SIG-M5 treated with dmso at 0.1 percent for 504 hours (cell line): ENCODE results near the gene UXS1.

Experiments
- DNase-seq: peaks from one replicate; lab custom pipeline; 2025; ENCODE audit not compliant: unreplicated experiment; lab: John Stamatoyannopoulos, UW

The UXS1 gene

GRCh38 chr2:106189764-106190468 lies 4.2 kb downstream of the UXS1 start:
- peak; percentile 37 for DNase-seq

GRCh38 chr2:106189325-106189724 lies 4.8 kb downstream of the UXS1 start:
- DNase-seq = peak; percentile 84

- DNase-seq = peak; percentile 11
Measured at GRCh38 chr2:106187273-106187891, 6.7 kb downstream of the UXS1 start.

- DNase-seq = no peak
Measured at GRCh38 chr2:106185475-106186184, 8.5 kb downstream of the UXS1 start.

GRCh38 chr2:106184857-106185256 lies 9.2 kb downstream of the UXS1 start:
- no peak for DNase-seq

- no peak for DNase-seq
Measured at GRCh38 chr2:106184394-106184793, 9.7 kb downstream of the UXS1 start.

GRCh38 chr2:106183101-106183696 lies 10.9 kb downstream of the UXS1 start:
- no peak for DNase-seq

- no peak for DNase-seq
Measured at GRCh38 chr2:106181064-106181463, 13.0 kb downstream of the UXS1 start.

GRCh38 chr2:106180602-106181001 lies 13.5 kb downstream of the UXS1 start:
- DNase-seq = no peak

GRCh38 chr2:106178716-106179115 lies 15.4 kb downstream of the UXS1 start:
- DNase-seq = no peak

GRCh38 chr2:106177581-106177980 lies 16.5 kb downstream of the UXS1 start:
- no peak for DNase-seq

GRCh38 chr2:106176446-106177099 lies 17.5 kb downstream of the UXS1 start:
- no peak for DNase-seq

- DNase-seq = no peak
Measured at GRCh38 chr2:106175086-106175850, 18.8 kb downstream of the UXS1 start.

GRCh38 chr2:106174056-106174455 lies 20.0 kb downstream of the UXS1 start:
- no peak for DNase-seq

- no peak for DNase-seq
Measured at GRCh38 chr2:106172649-106173048, 21.5 kb downstream of the UXS1 start.

- DNase-seq = no peak
Measured at GRCh38 chr2:106168657-106169056, 25.4 kb downstream of the UXS1 start.

GRCh38 chr2:106167067-106167466 lies 27.0 kb downstream of the UXS1 start:
- no peak for DNase-seq

GRCh38 chr2:106165561-106165960 lies 28.5 kb downstream of the UXS1 start:
- DNase-seq = no peak

GRCh38 chr2:106165029-106165428 lies 29.1 kb downstream of the UXS1 start:
- no peak for DNase-seq

GRCh38 chr2:106163948-106164545 lies 30.1 kb downstream of the UXS1 start:
- no peak for DNase-seq
